A673 (cell line): Measurements from ENCODE around the gene NPNT.

Experiments used
- CTCF ChIP-seq: fragments of 300-800, 200-600 bp; sonication (generic); conservative IDR thresholded peaks from 2 replicates; pipeline ENCODE4 v1.5.1; 2017; ENCODE audit warnings: low read depth, mild to moderate bottlenecking, antibody characterized with exemption, low read length, moderate library complexity, mixed read lengths
- EZH2 ChIP-seq: fragments of 200-600 bp; sonication (generic); IDR thresholded peaks from 2 replicates; pipeline ENCODE4 v1.6.1; 2017; ENCODE audit warnings: borderline replicate concordance, low read depth, mild to moderate bottlenecking, mixed read lengths, antibody characterized with exemption, low read length; ENCODE audit not compliant: poor library complexity, severe bottlenecking

- no peak for TF ChIP-seq CTCF
- no peak for TF ChIP-seq EZH2
Observed at GRCh38 chr4:105878668-105879067, 16.6 kb upstream of the NPNT start.
